Gastroesophageal sphincter (tissue), 3 donors: ENCODE results near the gene ALOX12.

Experiments used
- CTCF ChIP-seq, 4 experiments: fragments of 200-600 bp in 2 of 4; fragments of 450-650 bp in 2 of 4; sonication (generic) in 1 of 4; IDR thresholded peaks; one replicate each; pipeline ENCODE4 v1.5.1; 2017 to 2019; ENCODE audit warnings: antibody characterized with exemption in 4 of 4, mild to moderate bottlenecking in 2 of 4, moderate library complexity in 2 of 4
- EP300 ChIP-seq: sonication (generic); formaldehyde crosslinking; IDR thresholded peaks from one replicate; pipeline ENCODE4 v1.6.1; 2017; ENCODE audit warnings: antibody characterized with exemption, mild to moderate bottlenecking
- POLR2A ChIP-seq, 2 donors: fragments of 450-650 bp; IDR thresholded peaks; one replicate each; pipeline ENCODE4 v1.6.1; 2017; ENCODE audit warnings: antibody characterized with exemption in 2 of 2, mild to moderate bottlenecking in 2 of 2, moderate library complexity in 1 of 2

DNA sequence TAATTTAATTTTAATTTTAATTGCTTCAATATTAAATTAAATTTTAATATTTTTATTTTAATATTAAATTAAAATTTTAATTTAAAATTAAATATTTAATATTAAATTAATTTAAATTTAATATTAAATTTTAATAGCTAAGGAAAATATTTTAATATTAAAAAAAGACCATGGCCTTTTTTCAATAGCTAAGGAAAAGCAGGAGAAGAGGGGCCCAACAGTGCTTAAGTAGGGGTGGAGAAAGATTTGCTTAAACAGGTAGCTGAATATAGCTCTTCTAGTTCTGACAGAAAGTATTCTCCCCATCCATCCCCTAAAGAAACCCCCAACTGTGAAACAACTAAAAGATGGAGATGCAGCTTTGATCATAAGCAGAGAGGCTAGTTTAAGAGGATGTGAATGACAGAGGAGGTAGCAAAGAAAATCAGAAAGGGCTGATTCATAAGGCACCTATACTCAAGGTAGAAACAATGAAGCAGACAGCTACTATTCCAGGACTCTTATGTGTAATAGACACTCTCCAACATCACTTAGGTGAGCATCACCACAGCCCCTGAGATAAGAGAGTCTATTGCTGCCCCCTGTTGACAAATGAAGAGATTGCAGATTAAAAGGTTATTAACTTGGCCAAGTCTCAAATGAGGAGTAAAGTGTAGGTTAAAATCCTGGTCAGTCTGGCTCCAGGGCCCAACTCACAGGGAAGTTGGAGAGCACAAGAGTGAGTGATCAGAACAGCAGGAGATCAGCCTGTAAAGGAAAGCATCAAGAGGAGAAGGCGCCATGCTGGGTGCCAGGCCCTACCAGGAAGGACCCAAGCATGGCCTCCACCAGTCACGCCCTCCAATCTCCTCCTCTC, 8.8 kb downstream of the ALOX12 start:
- TF ChIP-seq CTCF (IDR thresholded peaks at IDR 0.05), result peak in 3 of 4 experiments; percentile 66 to 67 (median 67)
- TF ChIP-seq EP300, result no peak
- TF ChIP-seq POLR2A (IDR thresholded peaks at IDR 0.05), result no peak
